Daoy (cell line): ENCODE data around the gene SLC5A11. TPM values are rescaled to one million over a fixed set of nuclear protein-coding genes. Genes with fewer than 3 reads are reported as not detected.
"Not testable (repeated sequence)": the region's sequence is repeated elsewhere in the genome, so short reads cannot be mapped to it uniquely, and the experiment has no call there.

Experiments used
- DNase-seq: peaks from one replicate; pipeline ENCODE4 v3.0.0-alpha.2; 2015; ENCODE audit warnings: low read depth
- total RNA-seq: library from RNA; depleted of rRNA; stranded (reverse); fragments of >200 nt; shearing (Covaris generic); gene quantifications from 2 replicates; pipeline ENCODE4 v1.2.3, GENCODE V29; 2014

The SLC5A11 gene
- total RNA-seq, 1 experiment from 2014 or later = not detected

GRCh38 chr16:24834459-24835335 is 11.1 kb upstream of the SLC5A11 start:
- peak; percentile 45 for DNase-seq

- no peak for DNase-seq
Measured at GRCh38 chr16:24836836-24837235, 8.9 kb upstream of the SLC5A11 start.

DNA sequence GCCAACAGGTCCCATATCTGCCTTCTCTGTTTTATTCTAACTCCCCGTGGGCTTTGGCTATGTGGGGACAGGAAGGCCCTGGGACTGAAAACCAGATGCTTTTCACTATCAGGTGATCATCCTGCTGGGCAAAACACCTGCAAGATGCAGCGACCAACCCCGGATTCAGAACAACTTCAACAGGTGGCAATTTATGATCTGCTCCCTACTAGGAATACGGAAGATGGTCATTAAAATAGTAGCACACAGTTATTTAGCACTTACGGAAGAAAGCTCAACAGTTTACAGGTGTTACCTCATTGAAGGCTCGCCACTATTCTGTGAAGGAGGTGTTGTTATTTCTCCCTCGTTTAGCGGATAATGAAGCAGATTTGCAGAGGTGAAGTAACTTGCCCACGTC is 7.8 kb upstream of the SLC5A11 start:
- DNase-seq = no peak

GRCh38 chr16:24838554-24839266 is 7.1 kb upstream of the SLC5A11 start:
- DNase-seq = peak; percentile 40

DNA sequence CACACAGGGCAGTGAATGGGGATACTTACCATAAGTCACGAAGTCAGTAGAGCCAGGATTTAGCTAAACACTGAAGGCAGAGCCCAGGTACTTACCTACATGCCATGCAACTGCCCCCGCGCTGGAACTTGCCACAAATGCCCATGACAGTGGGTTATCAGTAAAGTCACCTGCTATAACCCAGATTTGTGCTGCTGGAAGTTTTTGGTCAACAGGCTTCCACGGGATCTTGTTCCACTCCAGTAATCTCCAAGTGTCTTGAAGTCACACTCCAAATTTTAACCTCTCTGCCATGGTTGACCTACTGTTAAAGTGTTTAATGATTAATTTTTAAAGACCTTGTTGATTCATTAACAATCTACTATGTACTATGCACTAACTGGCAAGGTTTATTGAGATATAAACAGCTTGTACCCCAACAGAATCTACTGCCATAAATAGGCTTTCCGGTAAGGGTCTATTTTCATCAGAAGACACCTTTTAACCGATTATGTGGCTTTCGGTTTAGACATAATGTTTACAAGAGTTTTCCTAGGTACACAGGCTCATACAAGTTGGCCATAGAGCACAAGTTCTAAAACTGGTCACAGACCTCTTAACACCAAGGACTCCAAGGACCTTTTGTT is 6.3 kb upstream of the SLC5A11 start:
- no peak for DNase-seq

DNA sequence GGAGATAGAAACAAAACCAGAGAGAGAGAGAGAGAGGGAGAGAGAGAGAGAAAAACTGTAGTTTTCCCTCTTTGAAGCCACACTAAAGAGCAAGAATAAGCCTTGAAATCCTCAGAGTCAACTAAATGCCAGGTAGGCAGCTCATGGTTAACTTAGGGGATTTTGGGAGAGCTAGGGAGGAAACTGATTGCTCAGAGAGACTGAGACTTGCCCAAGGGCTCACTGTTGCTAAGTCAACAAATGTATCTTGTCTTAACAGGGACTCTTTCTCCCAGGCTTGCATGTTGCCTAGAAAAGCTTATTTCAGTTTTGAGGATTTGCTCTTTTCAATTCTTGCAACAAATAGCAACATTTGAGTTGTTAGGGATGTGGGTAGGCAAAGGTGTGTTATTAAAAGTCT is 4.5 kb upstream of the SLC5A11 start:
- no peak for DNase-seq

- peak; percentile 48 for DNase-seq
Measured at GRCh38 chr16:24844101-24845030, 1.4 kb upstream of the SLC5A11 start.

DNA sequence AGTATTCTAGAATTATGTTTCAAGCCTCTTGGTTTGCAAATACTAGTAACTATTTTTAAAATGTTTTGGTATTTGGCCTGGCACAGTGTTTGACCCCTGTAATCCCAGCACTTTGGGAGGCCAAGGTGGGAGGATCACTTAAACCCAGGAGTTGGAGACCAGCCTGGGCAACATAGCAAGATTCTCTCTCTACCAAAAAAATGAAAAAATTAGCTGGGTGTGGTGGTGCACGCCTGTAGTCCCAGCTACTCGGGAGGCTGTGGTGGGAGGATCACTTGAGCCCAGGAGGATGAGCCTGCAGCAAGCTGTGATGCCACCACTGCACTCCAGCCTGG is 765 bp upstream of the SLC5A11 start:
- DNase-seq = not testable (repeated sequence)

- DNase-seq = no peak
Measured at GRCh38 chr16:24846548-24847357, 990 bp downstream of the SLC5A11 start.

GRCh38 chr16:24847358-24847664 is 1.5 kb downstream of the SLC5A11 start:
- no peak for DNase-seq

DNA sequence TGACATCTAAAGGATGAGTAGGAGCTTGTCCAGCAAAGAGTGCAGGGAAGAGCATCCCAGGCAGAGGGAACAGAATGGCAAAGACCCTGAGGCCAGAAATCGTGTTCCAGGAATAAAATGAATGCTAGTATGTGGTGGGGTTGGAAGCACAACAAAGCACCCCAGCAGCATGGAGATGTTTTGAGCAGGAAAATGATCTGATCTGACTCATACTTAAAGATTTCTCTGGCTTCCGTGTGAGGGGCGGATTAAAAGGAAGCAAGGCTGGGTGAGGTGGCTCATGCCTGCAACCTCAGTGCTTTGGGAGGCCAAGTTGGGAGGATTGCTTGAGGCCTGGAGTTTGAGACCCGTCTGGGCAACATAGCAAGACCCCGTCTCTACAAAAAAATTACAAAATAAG is 2.3 kb downstream of the SLC5A11 start:
- peak; percentile 82 for DNase-seq

DNA sequence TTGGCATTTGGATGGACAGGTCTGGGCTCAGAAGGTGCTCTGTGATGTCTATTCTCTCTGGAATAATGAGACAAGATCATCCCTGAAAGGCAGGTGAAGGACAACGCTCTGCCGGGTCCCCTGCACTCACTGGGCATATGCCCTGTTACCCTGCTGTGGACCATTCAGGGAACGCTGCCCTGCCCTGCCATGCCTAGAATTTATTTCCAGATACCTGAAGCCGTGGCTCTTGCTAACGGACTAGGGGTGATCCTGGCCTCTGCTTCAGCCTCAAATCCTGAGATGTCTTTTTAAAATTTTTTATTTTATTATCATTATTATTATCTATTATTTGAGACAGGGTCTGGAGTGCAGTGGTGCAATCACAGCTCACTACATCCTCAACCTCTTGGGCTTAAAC is 3.9 kb downstream of the SLC5A11 start:
- DNase-seq = no peak

DNA sequence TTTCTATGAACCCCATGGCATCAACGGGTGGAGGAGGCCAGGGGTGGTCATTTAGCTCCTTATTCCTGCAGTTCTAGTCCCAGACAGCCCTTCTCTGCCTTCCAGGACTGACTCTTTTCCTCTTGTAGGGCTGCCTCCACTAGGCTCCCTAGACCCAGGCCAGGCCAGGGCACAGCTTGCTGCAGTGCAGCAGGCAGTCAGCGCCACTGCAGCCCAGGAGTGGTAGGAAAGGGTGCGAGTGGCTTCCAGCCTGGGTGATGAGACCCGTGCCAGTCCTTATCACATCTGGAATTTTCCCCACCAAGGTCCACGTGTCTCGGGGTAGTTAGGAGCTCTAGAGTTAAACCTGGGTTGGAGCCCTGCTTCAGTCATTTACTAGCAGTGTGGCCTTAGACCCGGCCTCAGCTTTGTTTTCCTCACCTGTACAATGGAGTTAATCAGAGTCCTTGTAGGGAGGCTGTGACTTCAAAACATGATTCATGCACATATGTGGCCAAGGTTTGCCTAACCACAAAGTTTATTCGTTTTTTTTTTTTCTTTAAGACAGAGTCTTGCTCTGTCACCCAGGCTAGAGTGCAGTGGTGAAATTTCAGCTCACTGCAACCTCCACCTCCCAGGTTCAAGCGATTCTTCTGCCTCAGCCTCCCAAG is 4.7 kb downstream of the SLC5A11 start:
- DNase-seq = peak; percentile 65

DNA sequence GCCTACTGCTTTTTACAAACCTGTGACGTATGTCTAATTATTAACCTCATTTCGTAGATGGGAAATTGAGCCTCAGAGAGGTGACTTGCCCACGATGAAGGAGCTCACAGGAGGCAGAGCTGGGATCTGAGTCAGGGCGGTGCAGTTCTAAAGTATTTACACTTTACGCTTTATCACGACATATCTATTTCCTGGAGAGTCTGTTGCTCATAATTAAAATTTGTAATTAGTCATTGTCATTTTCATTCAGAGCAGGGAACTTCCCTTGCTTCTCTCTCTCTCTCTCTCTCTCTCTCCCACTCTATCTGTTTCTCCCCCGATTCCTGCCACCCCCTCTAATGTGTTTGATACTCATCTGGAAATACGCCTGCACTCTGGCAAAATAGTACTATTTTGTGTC is 5.9 kb downstream of the SLC5A11 start:
- DNase-seq = peak; percentile 64

DNA sequence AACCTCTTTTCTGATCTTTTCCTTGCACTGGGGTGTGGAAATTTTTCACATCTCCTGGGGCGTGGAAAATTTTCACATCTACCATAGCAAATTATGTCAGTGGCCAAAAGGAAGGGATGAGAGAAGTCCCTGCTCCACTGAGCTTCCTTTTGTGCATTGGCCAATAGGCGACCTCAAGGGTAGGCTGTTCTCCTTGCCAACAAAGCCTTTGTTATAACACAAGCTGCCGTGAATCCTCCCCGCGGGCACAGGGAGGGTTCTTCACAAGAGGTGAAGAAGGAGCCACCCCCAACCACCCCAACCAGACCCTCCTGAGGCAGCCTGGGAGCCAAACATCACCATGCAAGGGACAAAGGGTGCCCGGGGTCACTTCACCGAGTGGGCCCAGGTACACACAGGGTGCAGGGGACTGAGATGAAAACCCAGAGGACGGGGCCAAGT is 6.5 kb downstream of the SLC5A11 start:
- DNase-seq = no peak

DNA sequence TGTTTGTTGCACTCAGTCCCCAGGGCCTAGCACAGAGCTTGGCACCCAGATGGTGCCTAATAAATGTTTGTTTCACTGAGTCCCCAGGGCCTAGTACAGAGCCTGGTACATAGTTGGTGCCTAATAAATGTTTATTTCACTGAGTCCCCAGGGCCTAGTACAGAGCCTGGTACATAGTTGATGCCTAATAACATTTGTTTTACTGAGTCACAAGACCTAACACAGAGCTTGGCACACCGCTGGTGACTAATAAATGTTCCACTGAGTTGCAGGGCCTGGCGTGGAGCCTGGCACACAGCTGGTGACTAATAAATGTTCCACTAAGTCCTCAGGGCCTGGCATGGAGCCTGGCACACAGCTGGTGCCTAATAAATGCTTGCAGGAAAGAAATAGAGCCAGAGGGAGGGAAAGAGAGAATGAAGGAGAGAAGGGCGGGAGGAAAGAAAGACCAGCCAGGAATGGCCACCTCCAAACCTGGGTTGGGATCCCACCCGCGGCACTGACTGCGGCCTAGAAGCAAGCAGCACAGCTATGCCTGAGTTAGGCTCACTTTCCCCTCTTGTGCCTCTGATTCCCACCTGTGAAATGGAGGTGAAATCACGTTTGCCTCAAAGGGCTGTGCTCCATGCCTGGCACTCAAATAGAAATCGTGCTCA is 7.5 kb downstream of the SLC5A11 start:
- no peak for DNase-seq

GRCh38 chr16:24853830-24854229 is 8.1 kb downstream of the SLC5A11 start:
- peak; percentile 71 for DNase-seq

DNA sequence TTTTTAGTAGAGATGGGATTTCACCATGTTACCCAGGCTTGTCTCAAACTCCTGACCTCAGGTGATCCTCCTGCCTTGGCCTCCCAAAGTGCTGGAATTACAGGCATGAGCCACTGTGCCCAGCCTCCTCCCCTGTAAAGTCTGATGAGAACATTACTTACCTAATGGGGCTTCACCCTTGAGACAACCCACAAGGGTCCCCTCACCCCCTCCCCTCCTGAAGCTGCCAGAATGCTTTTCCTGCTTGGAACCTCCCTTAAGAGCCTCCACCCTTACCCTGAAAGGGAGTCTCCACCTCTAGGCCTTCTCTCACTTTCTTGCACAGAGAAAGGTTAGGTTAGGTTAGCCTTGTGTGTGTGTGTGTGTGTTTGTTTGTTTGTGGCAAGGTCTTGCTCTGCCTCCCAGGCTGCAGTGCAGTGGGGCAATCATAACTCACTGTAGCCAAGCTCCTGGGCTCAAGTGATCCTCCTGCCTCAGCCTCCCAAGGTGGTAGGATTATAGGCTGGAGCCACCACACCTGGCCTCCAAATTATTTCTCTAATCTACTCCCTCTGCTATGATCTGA is 8.9 kb downstream of the SLC5A11 start:
- DNase-seq = no peak

GRCh38 chr16:24855678-24856077 is 9.9 kb downstream of the SLC5A11 start:
- DNase-seq = no peak
